Measurements from ENCODE around the gene AKAP6.

GRCh38 chr14:32637582-32637981 is 308.5 kb downstream of the AKAP6 start:
- TF ChIP-seq, protein P1, sequence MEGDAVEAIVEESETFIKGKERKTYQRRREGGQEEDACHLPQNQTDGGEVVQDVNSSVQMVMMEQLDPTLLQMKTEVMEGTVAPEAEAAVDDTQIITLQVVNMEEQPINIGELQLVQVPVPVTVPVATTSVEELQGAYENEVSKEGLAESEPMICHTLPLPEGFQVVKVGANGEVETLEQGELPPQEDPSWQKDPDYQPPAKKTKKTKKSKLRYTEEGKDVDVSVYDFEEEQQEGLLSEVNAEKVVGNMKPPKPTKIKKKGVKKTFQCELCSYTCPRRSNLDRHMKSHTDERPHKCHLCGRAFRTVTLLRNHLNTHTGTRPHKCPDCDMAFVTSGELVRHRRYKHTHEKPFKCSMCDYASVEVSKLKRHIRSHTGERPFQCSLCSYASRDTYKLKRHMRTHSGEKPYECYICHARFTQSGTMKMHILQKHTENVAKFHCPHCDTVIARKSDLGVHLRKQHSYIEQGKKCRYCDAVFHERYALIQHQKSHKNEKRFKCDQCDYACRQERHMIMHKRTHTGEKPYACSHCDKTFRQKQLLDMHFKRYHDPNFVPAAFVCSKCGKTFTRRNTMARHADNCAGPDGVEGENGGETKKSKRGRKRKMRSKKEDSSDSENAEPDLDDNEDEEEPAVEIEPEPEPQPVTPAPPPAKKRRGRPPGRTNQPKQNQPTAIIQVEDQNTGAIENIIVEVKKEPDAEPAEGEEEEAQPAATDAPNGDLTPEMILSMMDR (IDR thresholded peaks at IDR 0.05) = no peak
- no peak for TF ChIP-seq POLR2A (IDR thresholded peaks at IDR 0.05)
